Glutamatergic neuron (in vitro differentiated cells): ENCODE data around the gene SLC9A3. TPM values are rescaled to one million over a fixed set of nuclear protein-coding genes. Genes with fewer than 3 reads are reported as not detected.

Experiments used
- DNase-seq: peaks from one replicate; pipeline ENCODE4 v3.0.0; 2022
- H3K27ac Mint-ChIP-seq: one replicate; pipeline ENCODE4 v1.8.0; 2020; ENCODE audit warnings: mild to moderate bottlenecking, mixed read lengths, inconsistent platforms; ENCODE audit not compliant: unreplicated experiment
- H3K27me3 Mint-ChIP-seq: one replicate; pipeline ENCODE4 v1.8.0; 2020; ENCODE audit warnings: mild to moderate bottlenecking, moderate library complexity, mixed read lengths, inconsistent platforms; ENCODE audit not compliant: unreplicated experiment
- H3K36me3 Mint-ChIP-seq: one replicate; pipeline ENCODE4 v1.8.0; 2020; ENCODE audit warnings: mild to moderate bottlenecking, mixed read lengths, inconsistent platforms; ENCODE audit not compliant: unreplicated experiment
- H3K4me1 Mint-ChIP-seq: one replicate; pipeline ENCODE4 v1.8.0; 2020; ENCODE audit warnings: mild to moderate bottlenecking, low read depth, mixed read lengths, inconsistent platforms; ENCODE audit not compliant: unreplicated experiment
- H3K4me3 Mint-ChIP-seq: one replicate; pipeline ENCODE4 v1.8.0; 2020; ENCODE audit warnings: mild to moderate bottlenecking, mixed read lengths, inconsistent platforms; ENCODE audit not compliant: unreplicated experiment
- H3K9me3 Mint-ChIP-seq: one replicate; pipeline ENCODE4 v1.8.0; 2020; ENCODE audit warnings: mild to moderate bottlenecking, moderate library complexity, mixed read lengths, inconsistent platforms; ENCODE audit not compliant: unreplicated experiment
- total RNA-seq: library from RNA; stranded (reverse); fragmentation: NEBNext Ultra II Directional; extraction: Animal tissue kit (Norgen Biotek cat#: 25700); gene quantifications from one replicate; pipeline ENCODE4 v1.2.1, GENCODE V29; 2021; ENCODE audit not compliant: unreplicated experiment
- TF ChIP-seq, protein P1 (sequence below): fragments of 200-600 bp; sonication (generic); IDR thresholded peaks from one replicate; pipeline ENCODE4 v1.5.0; 2021; ENCODE audit not compliant: partially characterized antibody, unreplicated experiment

Gene SLC9A3
- total RNA-seq, 1 donor from 2014 or later, result 1.1 TPM

- Mint-ChIP-seq H3K27ac (no peak overlapping the region), H3K4me1 (peaks cover 7% of the 10 kb centered on the region), H3K27me3 (peaks cover 2% of the 10 kb centered on the region), H3K9me3 (peaks cover 14% of the 10 kb centered on the region), H3K4me3 (no peak overlapping the region), H3K36me3 (peaks cover 34% of the 10 kb centered on the region)
- DNase-seq, result no peak
- TF ChIP-seq, protein P1, sequence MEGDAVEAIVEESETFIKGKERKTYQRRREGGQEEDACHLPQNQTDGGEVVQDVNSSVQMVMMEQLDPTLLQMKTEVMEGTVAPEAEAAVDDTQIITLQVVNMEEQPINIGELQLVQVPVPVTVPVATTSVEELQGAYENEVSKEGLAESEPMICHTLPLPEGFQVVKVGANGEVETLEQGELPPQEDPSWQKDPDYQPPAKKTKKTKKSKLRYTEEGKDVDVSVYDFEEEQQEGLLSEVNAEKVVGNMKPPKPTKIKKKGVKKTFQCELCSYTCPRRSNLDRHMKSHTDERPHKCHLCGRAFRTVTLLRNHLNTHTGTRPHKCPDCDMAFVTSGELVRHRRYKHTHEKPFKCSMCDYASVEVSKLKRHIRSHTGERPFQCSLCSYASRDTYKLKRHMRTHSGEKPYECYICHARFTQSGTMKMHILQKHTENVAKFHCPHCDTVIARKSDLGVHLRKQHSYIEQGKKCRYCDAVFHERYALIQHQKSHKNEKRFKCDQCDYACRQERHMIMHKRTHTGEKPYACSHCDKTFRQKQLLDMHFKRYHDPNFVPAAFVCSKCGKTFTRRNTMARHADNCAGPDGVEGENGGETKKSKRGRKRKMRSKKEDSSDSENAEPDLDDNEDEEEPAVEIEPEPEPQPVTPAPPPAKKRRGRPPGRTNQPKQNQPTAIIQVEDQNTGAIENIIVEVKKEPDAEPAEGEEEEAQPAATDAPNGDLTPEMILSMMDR, result no peak
Observed at GRCh38 chr5:448766-449090, 75.5 kb downstream of the SLC9A3 start.

GRCh38 chr5:448061-448765 lies 76.0 kb downstream of the SLC9A3 start:
- Mint-ChIP-seq H3K27me3 (peaks cover 2% of the 10 kb centered on the region), H3K36me3 (peaks cover 30% of the 10 kb centered on the region), H3K9me3 (peaks cover 14% of the 10 kb centered on the region), H3K4me3 (no peak overlapping the region), H3K27ac (no peak overlapping the region), H3K4me1 (peaks cover 7% of the 10 kb centered on the region)
- TF ChIP-seq, protein P1, result no peak
- peak; percentile 4 for DNase-seq

DNA sequence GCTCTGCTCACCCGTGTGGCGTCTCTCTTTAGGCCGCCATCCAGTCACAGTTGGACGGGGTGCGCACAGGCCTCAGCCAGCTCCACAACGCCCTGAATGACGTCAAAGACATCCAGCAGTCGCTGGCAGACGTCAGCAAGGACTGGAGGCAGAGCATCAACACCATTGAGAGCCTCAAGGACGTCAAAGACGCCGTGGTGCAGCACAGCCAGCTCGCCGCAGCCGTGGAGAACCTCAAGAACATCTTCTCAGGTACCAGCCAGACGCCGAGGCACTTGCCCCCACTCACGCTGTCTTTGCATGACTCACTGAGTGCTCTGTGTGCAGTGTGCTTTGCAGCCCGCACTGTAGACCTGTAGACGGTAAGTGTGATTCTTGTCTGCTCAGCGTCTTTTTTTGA lies 76.7 kb downstream of the SLC9A3 start:
- Mint-ChIP-seq H3K36me3 (peaks cover 24% of the 10 kb centered on the region), H3K27ac (no peak overlapping the region), H3K4me1 (peaks cover 7% of the 10 kb centered on the region), H3K27me3 (peaks cover 2% of the 10 kb centered on the region), H3K4me3 (no peak overlapping the region), H3K9me3 (peaks cover 14% of the 10 kb centered on the region)
- no peak for DNase-seq
- TF ChIP-seq, protein P1, result no peak

DNA sequence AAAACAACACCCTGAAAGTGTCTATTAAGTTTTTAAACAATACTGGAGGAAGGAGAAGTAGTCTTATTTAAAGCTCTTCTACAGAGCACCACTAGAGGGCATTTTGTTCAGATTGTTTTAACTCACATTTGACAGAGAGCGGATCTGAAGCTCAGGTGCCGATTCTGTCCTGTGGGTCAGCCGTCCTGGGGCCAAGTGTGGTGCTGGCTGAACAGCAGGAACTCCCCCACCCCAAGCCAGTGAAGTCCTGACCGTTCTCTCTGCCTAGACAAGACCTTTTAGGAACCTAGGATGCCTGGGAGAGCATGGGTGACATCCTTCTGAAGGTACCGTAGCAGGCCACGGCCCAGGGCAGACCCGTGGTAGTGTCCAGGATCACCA lies 77.4 kb downstream of the SLC9A3 start:
- Mint-ChIP-seq H3K4me3 (no peak overlapping the region), H3K27me3 (peaks cover 3% of the 10 kb centered on the region), H3K36me3 (peaks cover 18% of the 10 kb centered on the region), H3K9me3 (peaks cover 9% of the 10 kb centered on the region), H3K4me1 (peaks cover 7% of the 10 kb centered on the region), H3K27ac (no peak overlapping the region)
- peak; percentile 8 for DNase-seq
- TF ChIP-seq, protein P1, result peak; percentile 74

DNA sequence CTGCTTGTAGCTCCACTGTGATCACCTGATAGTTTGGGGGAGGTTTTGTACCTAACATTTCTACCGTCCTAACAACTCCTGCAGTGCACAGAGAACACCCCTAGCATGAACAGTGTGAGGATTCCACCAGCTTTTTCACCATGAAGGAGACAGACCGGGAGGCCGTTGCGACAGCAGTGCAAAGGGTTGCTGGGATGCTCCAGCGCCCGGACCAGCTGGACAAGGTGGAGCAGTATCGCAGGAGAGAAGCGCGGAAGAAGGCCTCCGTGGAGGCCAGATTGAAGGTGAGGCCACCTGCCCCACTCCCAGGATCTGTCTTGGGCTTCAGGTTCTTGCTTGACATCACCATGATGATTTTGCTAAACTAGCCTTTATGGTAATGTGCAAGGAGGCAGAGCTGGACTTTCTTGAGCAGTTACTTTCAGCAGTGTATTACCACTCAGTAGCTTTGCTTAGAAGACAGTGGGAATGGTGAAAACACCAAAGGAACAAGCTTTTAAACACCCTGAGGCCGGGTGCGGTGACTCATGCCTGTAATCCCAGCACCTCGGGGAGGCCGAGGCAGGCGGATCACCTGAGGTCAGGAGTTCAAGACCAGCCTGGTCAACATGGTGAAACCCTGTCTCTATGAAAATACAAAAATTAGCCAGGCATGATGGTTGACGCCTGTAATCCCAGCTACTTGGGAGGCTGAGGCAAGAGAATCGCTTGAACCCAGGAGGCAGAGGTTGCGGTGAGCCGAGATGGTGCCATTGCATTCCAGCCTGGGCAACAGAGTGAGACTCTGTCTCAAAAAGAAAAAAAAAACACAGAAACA lies 78.0 kb downstream of the SLC9A3 start:
- H3K9me3 Mint-ChIP-seq, result peaks cover 6% of the 10 kb centered on the region
- peaks cover 12% of the 10 kb centered on the region for H3K36me3 Mint-ChIP-seq
- no peak overlapping the region for H3K4me3 Mint-ChIP-seq
- no peak for DNase-seq
- TF ChIP-seq, protein P1, result no peak
- H3K4me1 Mint-ChIP-seq, result peaks cover 7% of the 10 kb centered on the region
- peaks cover 4% of the 10 kb centered on the region for H3K27me3 Mint-ChIP-seq
- no peak overlapping the region for H3K27ac Mint-ChIP-seq
